Retinal pigment epithelial cell (primary cell): ENCODE data around the gene SOCS2.

Experiments
- DNase-seq: peaks from one replicate; pipeline ENCODE4 v3.0.0-alpha.2; 2010; ENCODE audit warnings: low read depth
- H3K4me3 ChIP-seq: 2 replicates; pipeline ENCODE4 v1.5.1; 2011; ENCODE audit warnings: mild to moderate bottlenecking, low read length, control low read depth, moderate library complexity
- TF ChIP-seq, protein P1 (sequence below): conservative IDR thresholded peaks from 2 replicates; pipeline ENCODE4 v1.5.1; 2011; ENCODE audit warnings: low read depth, low read length, control low read depth, inconsistent platforms

Gene SOCS2, protein sequence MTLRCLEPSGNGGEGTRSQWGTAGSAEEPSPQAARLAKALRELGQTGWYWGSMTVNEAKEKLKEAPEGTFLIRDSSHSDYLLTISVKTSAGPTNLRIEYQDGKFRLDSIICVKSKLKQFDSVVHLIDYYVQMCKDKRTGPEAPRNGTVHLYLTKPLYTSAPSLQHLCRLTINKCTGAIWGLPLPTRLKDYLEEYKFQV

DNA sequence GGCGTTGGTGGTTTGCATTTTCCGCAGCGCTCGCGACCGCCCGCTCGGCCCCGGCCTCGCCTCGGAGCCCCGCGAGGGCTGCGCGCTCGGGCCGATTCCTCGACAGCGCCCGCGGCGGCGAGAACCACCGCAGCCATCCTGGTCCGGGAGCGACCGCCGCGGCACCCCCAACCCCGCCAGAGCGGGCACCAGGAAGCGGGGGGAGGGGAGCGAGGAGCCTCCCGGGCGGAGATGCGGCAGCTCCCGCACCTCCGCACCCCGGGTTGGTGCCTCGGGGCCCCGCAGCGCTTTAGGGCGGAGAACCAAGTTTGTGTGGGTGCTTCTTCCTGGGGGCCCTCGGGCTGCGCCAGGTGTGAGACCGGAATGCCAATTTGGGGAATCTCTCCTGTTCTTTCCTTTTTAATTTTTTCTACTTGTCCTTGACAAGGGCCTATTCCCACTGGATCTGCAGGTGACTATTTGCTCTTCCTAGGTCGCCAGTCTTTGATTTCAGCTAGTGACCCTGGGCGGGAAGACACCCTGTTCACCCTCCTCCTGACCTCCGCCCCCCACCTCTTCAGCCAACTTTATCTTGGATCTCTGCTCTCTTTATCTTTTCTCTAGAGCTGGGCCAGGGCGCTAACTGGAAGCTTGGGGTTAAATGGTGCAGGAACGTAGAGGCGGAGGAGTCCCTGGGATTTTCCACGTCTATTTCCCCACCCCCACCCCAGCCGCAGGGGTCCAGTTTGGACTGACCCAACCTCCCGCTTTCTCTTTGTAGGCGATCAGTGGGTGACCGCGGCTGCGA is at the start of gene SOCS2:
TSS of gene SOCS2 (plus strand) at position 751 of the 787 bp plus-strand sequence. CDS start 223 bp downstream, outside the sequence.
- no peak for DNase-seq
- H3K4me3 ChIP-seq = peak within 1 kb of the TSS; percentile 61
- TF ChIP-seq, protein P1, sequence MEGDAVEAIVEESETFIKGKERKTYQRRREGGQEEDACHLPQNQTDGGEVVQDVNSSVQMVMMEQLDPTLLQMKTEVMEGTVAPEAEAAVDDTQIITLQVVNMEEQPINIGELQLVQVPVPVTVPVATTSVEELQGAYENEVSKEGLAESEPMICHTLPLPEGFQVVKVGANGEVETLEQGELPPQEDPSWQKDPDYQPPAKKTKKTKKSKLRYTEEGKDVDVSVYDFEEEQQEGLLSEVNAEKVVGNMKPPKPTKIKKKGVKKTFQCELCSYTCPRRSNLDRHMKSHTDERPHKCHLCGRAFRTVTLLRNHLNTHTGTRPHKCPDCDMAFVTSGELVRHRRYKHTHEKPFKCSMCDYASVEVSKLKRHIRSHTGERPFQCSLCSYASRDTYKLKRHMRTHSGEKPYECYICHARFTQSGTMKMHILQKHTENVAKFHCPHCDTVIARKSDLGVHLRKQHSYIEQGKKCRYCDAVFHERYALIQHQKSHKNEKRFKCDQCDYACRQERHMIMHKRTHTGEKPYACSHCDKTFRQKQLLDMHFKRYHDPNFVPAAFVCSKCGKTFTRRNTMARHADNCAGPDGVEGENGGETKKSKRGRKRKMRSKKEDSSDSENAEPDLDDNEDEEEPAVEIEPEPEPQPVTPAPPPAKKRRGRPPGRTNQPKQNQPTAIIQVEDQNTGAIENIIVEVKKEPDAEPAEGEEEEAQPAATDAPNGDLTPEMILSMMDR = no peak

DNA sequence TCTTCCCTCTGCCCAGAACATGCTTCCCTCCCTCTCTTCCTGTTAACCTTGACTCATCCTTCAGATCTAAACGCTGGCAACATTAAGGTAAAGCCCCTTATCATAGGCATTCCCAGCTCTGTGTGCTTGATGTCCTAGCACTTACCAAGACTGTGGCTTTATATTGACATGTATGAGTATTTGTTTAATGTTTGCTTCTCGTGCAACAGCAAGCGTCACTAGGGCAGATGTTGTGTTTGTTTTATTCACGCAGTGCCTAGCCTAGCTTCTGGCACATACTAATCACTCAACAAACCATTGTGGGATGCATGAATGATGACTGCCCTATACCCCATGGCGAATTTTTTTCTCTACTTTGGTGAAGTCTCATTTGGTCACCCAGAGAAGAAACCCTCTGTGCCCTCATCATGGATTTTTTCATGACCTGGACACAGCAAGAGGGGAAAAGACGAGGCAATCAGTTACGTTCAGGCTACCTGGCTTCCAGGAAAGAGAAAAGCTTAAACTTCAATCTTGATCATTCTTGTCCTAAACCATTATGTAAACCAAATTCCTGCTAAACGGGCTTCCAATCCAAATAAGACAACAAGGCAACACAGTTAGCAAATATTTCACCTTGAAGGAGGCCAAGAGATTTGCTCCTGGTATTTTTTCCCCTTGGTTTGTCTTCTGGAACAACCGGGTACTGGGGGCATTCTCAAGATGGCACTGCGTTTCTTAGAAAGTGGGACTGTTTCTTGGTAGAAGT is 47.9 kb upstream of the SOCS2 start:
- TF ChIP-seq, protein P1 = no peak
- no peak overlapping the region for H3K4me3 ChIP-seq
- no peak for DNase-seq

DNA sequence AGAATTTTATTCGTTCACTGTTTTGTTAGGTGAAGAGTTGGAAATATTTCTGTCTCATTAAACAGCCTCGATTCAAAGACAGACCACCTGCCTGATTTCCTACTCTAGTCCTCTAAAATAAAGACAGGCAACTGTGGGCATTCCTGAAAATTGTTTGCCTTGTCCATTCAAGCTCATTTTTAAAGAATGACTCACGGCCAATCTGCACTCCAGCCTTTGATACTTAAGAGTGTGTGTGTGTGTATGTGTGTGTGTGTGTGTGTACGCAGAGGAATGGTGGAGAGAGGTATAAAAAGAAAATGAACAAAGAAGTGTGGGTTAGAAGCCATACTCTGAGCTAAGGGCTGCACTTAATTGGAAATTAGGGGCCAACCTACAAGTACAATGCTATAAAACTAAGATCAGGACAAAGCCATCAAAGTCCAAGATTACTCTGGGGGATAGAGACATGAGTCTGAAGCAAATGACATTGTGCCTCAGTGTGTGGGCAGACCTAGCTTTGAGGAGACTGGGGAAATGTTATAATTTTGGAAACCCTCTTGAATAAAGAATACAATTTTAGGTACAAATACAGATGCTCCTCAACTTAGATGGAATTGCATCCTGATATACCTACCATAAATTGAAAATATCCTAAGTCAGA is 45.6 kb upstream of the SOCS2 start:
- no peak overlapping the region for H3K4me3 ChIP-seq
- peak; percentile 94 for DNase-seq
- TF ChIP-seq, protein P1 = no peak

GRCh38 chr12:93530358-93530757 is 42.1 kb upstream of the SOCS2 start:
- no peak for DNase-seq
- H3K4me3 ChIP-seq = no peak overlapping the region
- TF ChIP-seq, protein P1 = no peak

- DNase-seq = no peak
- no peak overlapping the region for H3K4me3 ChIP-seq
- TF ChIP-seq, protein P1 = no peak
These were observed 39.2 kb upstream of the SOCS2 start for GRCh38 chr12:93533310-93533709.

DNA sequence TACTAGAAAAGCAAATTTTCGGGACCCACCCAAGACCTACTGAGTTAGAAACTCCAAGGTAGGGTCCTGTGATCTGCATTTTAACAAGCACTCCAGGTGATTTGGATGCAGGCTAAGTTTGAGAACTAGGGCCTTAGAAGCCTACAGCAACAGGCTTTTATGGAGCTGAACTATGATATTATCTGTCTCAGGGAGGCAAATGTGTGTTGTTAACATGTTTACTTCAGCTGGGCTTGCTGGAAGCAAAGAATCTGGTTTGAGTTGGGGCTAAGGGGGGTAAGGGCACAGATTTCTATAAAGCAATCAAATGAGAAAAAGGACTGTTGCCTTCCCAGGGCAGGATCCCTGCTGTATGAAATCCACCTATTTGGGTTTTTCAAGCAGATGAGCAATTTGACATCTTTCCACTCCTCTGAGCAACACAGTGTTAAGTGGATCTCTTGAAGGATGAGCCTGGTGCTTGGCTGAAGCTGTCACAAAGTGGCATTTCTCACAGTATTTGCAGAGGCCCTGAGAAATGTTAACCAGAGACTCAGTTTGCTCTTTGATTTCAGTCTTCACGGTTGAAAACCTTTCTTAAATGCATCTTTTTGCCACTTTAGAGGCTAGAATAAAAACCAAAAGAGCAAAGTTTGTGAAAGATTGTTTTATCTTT is 36.2 kb upstream of the SOCS2 start:
- TF ChIP-seq, protein P1 = no peak
- no peak for DNase-seq

More for the DNA sequence above, 36.2 kb upstream of the SOCS2 start:
- no peak overlapping the region for H3K4me3 ChIP-seq
